ENCODE results near the gene CCDC47.

Gene CCDC47

GRCh38 chr17:63774969-63775265, 1.5 kb upstream of the CCDC47 start (continued):
- no peak for TF ChIP-seq ARNTL (CRISPR knock-in tag; IDR thresholded peaks at IDR 0.05; ENCODE audit: borderline replicate concordance, low read depth)

DNA sequence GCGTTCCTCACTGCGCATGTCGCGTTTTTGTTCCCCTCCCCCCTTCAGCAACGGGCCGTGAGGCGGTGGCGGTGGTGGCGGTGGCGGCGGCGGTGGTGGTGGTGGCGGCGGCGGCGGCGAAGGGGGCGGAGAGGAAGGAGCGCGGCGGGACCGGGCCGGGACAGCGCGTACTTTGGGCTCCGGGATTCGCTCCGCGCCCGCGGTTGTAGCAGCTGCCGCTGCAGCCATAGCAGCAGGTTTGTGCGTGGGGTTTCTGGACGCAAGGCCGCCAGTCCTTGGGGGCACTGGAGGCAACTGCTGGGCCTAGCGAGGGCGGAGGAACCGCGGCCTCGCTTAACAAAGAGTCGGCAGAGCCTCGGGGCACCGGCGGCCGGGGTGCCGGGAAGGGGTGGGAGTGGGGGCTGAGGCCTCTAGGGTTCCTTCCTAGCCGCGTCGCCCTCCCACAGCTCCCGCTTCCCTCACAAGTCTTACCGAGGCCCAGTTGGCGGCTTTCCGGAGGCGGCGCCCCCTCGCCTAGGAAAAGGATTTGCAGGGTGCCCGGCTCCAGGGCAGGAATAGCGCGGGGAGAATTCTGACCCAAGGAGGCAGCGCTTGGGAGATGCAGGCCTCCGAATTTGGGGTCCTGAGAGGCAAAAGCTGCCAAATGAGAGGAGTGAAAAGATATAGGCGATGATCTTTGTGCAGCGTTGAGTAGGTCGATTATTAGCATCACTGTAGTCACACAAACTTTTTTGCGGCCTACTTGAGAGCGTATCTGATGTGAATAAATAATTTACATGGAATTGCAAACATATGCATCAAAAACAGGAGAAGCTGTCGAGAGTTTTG, 958 bp upstream of the CCDC47 start, which contains the start of gene DDX42:
Gene DDX42 (plus strand): TSS at position 30 of the 828 bp plus-strand sequence. CDS start 12,880 bp downstream, outside the sequence.
- no peak for TF ChIP-seq ISL1 (CRISPR knock-in tag; IDR thresholded peaks at IDR 0.05)
- TF ChIP-seq SNAI2 (CRISPR knock-in tag; IDR thresholded peaks at IDR 0.05) = no peak
- TF ChIP-seq CSDC2 (CRISPR knock-in tag; IDR thresholded peaks at IDR 0.05) = no peak
- TF ChIP-seq BACH2 (CRISPR knock-in tag; IDR thresholded peaks at IDR 0.05; ENCODE audit: borderline replicate concordance) = no peak
- no peak for TF ChIP-seq ESRRG (CRISPR knock-in tag; IDR thresholded peaks at IDR 0.05)
- no peak for TF ChIP-seq ZFP3 (CRISPR knock-in tag; IDR thresholded peaks at IDR 0.05)
- TF ChIP-seq, protein P1, sequence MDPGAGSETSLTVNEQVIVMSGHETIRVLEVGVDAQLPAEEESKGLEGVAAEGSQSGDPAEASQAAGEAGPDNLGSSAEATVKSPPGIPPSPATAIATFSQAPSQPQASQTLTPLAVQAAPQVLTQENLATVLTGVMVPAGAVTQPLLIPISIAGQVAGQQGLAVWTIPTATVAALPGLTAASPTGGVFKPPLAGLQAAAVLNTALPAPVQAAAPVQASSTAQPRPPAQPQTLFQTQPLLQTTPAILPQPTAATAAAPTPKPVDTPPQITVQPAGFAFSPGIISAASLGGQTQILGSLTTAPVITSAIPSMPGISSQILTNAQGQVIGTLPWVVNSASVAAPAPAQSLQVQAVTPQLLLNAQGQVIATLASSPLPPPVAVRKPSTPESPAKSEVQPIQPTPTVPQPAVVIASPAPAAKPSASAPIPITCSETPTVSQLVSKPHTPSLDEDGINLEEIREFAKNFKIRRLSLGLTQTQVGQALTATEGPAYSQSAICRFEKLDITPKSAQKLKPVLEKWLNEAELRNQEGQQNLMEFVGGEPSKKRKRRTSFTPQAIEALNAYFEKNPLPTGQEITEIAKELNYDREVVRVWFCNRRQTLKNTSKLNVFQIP (CRISPR knock-in tag; IDR thresholded peaks at IDR 0.05; ENCODE audit: borderline replicate concordance, low read depth) = no peak
- no peak for TF ChIP-seq ZFP30 (CRISPR knock-in tag; IDR thresholded peaks at IDR 0.05)
- TF ChIP-seq TCF4 (CRISPR knock-in tag; IDR thresholded peaks at IDR 0.05; ENCODE audit: borderline replicate concordance) = no peak
- no peak for TF ChIP-seq PPARA (CRISPR knock-in tag; IDR thresholded peaks at IDR 0.05; ENCODE audit: borderline replicate concordance)
- no peak for TF ChIP-seq RARB (CRISPR knock-in tag; IDR thresholded peaks at IDR 0.05)
- TF ChIP-seq ZNF565 (CRISPR knock-in tag; conservative IDR thresholded peaks at IDR 0.05; ENCODE audit: low read depth) = no peak
- TF ChIP-seq GLIS3 (CRISPR knock-in tag; IDR thresholded peaks at IDR 0.05) = no peak
- no peak for TF ChIP-seq ZNF70 (CRISPR knock-in tag; IDR thresholded peaks at IDR 0.05)
- TF ChIP-seq, protein P2, sequence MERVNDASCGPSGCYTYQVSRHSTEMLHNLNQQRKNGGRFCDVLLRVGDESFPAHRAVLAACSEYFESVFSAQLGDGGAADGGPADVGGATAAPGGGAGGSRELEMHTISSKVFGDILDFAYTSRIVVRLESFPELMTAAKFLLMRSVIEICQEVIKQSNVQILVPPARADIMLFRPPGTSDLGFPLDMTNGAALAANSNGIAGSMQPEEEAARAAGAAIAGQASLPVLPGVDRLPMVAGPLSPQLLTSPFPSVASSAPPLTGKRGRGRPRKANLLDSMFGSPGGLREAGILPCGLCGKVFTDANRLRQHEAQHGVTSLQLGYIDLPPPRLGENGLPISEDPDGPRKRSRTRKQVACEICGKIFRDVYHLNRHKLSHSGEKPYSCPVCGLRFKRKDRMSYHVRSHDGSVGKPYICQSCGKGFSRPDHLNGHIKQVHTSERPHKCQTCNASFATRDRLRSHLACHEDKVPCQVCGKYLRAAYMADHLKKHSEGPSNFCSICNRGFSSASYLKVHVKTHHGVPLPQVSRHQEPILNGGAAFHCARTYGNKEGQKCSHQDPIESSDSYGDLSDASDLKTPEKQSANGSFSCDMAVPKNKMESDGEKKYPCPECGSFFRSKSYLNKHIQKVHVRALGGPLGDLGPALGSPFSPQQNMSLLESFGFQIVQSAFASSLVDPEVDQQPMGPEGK (CRISPR knock-in tag; IDR thresholded peaks at IDR 0.05; ENCODE audit: borderline replicate concordance) = no peak
- no peak for TF ChIP-seq ZC3H10 (CRISPR knock-in tag; IDR thresholded peaks at IDR 0.05)
- TF ChIP-seq ARNTL (CRISPR knock-in tag; IDR thresholded peaks at IDR 0.05; ENCODE audit: borderline replicate concordance, low read depth) = no peak
- TF ChIP-seq ZNF8 (CRISPR knock-in tag; IDR thresholded peaks at IDR 0.05) = no peak
- peak; percentile 35 for ATAC-seq

DNA sequence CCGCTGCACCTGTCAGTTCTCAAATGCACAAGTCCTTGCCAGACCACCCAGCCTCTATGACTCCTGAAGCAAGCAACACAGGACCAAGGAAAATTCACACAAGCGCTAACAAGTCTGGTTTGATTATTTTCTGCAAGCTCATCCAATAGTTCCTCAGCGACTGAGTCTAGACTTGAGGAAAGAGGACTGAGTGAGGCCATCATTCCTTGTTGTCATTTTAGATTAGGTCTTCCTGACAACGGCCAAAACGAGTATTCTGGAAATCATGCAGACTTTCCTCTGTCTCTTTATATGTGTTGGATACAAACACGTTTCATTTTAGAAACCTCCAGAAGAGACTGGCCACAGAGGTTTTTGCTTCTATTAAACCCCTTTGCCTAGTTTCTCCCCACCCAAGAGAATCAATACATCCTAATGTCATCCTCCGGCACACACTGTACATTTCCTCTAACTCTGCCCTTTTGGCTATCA, 561 bp downstream of the CCDC47 start:
- peak; percentile 1 for ATAC-seq
- TF ChIP-seq ZNF8 (CRISPR knock-in tag; IDR thresholded peaks at IDR 0.05) = no peak
- no peak for TF ChIP-seq ZC3H10 (CRISPR knock-in tag; IDR thresholded peaks at IDR 0.05)

DNA sequence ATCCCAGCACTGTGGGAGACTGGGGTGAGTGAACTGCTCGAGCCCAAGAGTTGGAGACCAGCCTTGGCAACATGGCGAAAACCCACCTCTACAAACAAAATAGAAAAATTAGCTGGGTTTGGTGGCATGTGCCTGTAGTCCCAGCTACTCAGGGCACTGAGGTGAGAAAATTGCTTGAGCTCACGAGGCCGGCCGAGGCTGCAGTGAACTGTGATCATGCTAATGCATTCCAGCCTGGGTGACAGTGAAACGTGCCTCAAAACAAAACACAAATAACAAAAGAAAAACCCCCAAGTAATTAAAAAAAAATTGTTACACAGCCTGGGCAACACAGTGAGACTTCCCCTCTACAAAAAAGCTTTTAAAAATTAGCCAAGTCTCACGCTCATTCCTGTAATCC, 5.0 kb downstream of the CCDC47 start:
- ATAC-seq = no peak
- no peak for TF ChIP-seq RARB (CRISPR knock-in tag; IDR thresholded peaks at IDR 0.05)
- TF ChIP-seq, protein P1 (CRISPR knock-in tag; IDR thresholded peaks at IDR 0.05; ENCODE audit: borderline replicate concordance, low read depth) = no peak
- TF ChIP-seq OSR1 (CRISPR knock-in tag; IDR thresholded peaks at IDR 0.05) = no peak
- no peak for TF ChIP-seq ZNF70 (CRISPR knock-in tag; IDR thresholded peaks at IDR 0.05)
- TF ChIP-seq ISL1 (CRISPR knock-in tag; IDR thresholded peaks at IDR 0.05) = no peak
- no peak for TF ChIP-seq GLIS3 (CRISPR knock-in tag; IDR thresholded peaks at IDR 0.05)
- no peak for TF ChIP-seq ESRRG (CRISPR knock-in tag; IDR thresholded peaks at IDR 0.05)
- TF ChIP-seq BACH2 (CRISPR knock-in tag; IDR thresholded peaks at IDR 0.05; ENCODE audit: borderline replicate concordance) = no peak
- TF ChIP-seq TSHZ2 (CRISPR knock-in tag; IDR thresholded peaks at IDR 0.05) = no peak
- TF ChIP-seq ZC3H10 (CRISPR knock-in tag; IDR thresholded peaks at IDR 0.05) = no peak
- TF ChIP-seq PPARA (CRISPR knock-in tag; IDR thresholded peaks at IDR 0.05; ENCODE audit: borderline replicate concordance) = no peak
- TF ChIP-seq CSDC2 (CRISPR knock-in tag; IDR thresholded peaks at IDR 0.05) = no peak
- TF ChIP-seq TCF4 (CRISPR knock-in tag; IDR thresholded peaks at IDR 0.05; ENCODE audit: borderline replicate concordance) = no peak
- TF ChIP-seq ZFP3 (CRISPR knock-in tag; IDR thresholded peaks at IDR 0.05) = no peak
- TF ChIP-seq SNAI2 (CRISPR knock-in tag; IDR thresholded peaks at IDR 0.05) = no peak
